HepG2 (cell line): ENCODE data around the gene ZBTB7C. TPM values are rescaled to one million over a fixed set of nuclear protein-coding genes. Genes with fewer than 3 reads are reported as not detected.

Experiments
- FLYWCH1 ChIP-seq: sonication (generic); formaldehyde crosslinking; IDR thresholded peaks from 2 replicates; pipeline ENCODE4 v1.8.1; 2023; ENCODE audit warnings: mild to moderate bottlenecking, missing genetic modification reagents
- HNRNPL ChIP-seq: fragments of 200-400 bp; formaldehyde crosslinking; IDR thresholded peaks from 2 replicates; pipeline ENCODE4 v1.6.1; 2017; ENCODE audit warnings: mild to moderate bottlenecking, low read depth, low read length
- HNRNPUL1 ChIP-seq: fragments of 200-400 bp; formaldehyde crosslinking; IDR thresholded peaks from 2 replicates; pipeline ENCODE4 v1.6.1; 2017; ENCODE audit warnings: low read depth, mild to moderate bottlenecking, low read length, moderate library complexity
- MAF1 ChIP-seq: sonication (generic); formaldehyde crosslinking; IDR thresholded peaks from 2 replicates; pipeline ENCODE4 v1.5.0; 2020; ENCODE audit warnings: missing genetic modification reagents, borderline replicate concordance
- NR1H2 ChIP-seq: sonication (generic); formaldehyde crosslinking; IDR thresholded peaks from 2 replicates; pipeline ENCODE4 v1.8.1; 2022; ENCODE audit warnings: low read depth, missing genetic modification reagents, borderline replicate concordance
- SALL1 ChIP-seq: sonication (generic); formaldehyde crosslinking; IDR thresholded peaks from 2 replicates; pipeline ENCODE4 v1.8.0; 2022; ENCODE audit warnings: mild to moderate bottlenecking, missing genetic modification reagents
- TCF7L2 ChIP-seq: IDR thresholded peaks from 2 replicates; pipeline ENCODE4 v1.6.1; 2011; ENCODE audit warnings: mild to moderate bottlenecking, low read depth, low read length, moderate library complexity
- XBP1 ChIP-seq: sonication (generic); formaldehyde crosslinking; IDR thresholded peaks from 2 replicates; pipeline ENCODE4 v1.5.0; 2020; ENCODE audit warnings: missing genetic modification reagents
- ZNF263 ChIP-seq: sonication (generic); formaldehyde crosslinking; IDR thresholded peaks from 2 replicates; pipeline ENCODE4 v1.4.0; 2020; ENCODE audit warnings: missing genetic modification reagents
- ZNF337 ChIP-seq: sonication (generic); formaldehyde crosslinking; IDR thresholded peaks from 2 replicates; pipeline ENCODE4 v1.5.1; 2020; ENCODE audit warnings: missing genetic modification reagents, low read depth, mild to moderate bottlenecking, borderline replicate concordance
- polyA plus RNA-seq, 8 experiments: library from polyadenylated mRNA; depleted of rRNA in 3 of 8; stranded (reverse) in 7 of 8; unstranded in 1 of 8; fragments of >200 nt; fragmentation: Illumina TruSeq in 4 of 8; extraction: Trizol in 4 of 8; gene quantifications; 2 replicates each; pipeline versions ENCODE4 v1.2.1 to v1.2.3, GENCODE V29; 2011 to 2016; ENCODE audit warnings: low read depth in 4 of 8, missing spikeins in 1 of 8, mixed read lengths in 1 of 8; ENCODE audit not compliant: insufficient read depth in 1 of 8
- total RNA-seq, 5 experiments: library from RNA; depleted of rRNA; stranded (reverse); fragments of >200 nt; fragmentation: Illumina TruSeq; extraction: Trizol; gene quantifications; 2 replicates each; pipeline ENCODE4 v1.2.3, GENCODE V29; 2016; ENCODE audit warnings: low read depth in 1 of 5
- TF ChIP-seq, protein P1 (sequence below): sonication (generic); formaldehyde crosslinking; IDR thresholded peaks from 2 replicates; pipeline ENCODE4 v1.4.0; 2020; ENCODE audit warnings: missing genetic modification reagents
- TF ChIP-seq, protein P2 (sequence below): sonication (generic); formaldehyde crosslinking; IDR thresholded peaks from 2 replicates; pipeline ENCODE4 v1.4.0; 2020; ENCODE audit warnings: missing genetic modification reagents, mild to moderate bottlenecking, borderline replicate concordance
- TF ChIP-seq, protein P3 (sequence below): sonication (generic); formaldehyde crosslinking; conservative IDR thresholded peaks from 2 replicates; pipeline ENCODE4 v1.8.0; 2022; ENCODE audit warnings: mild to moderate bottlenecking, moderate library complexity, missing genetic modification reagents
- TF ChIP-seq, protein P4 (sequence below): sonication (generic); formaldehyde crosslinking; conservative IDR thresholded peaks from 2 replicates; pipeline ENCODE4 v1.4.0; 2020; ENCODE audit warnings: missing genetic modification reagents
- TF ChIP-seq, protein P5 (sequence below), 2 experiments: IDR thresholded peaks; 2 replicates each; pipeline ENCODE4 v1.6.1; 2011 to 2012; ENCODE audit warnings: low read length in 2 of 2, borderline replicate concordance in 1 of 2, low read depth in 1 of 2, mild to moderate bottlenecking in 1 of 2, moderate library complexity in 1 of 2

ZBTB7C gene
- total and polyA plus RNA-seq, 2 of the 13 experiments (the other 11 are each of a cell fraction or from before 2014, with no cell fraction given) = 0.01 to 0.04 TPM

DNA sequence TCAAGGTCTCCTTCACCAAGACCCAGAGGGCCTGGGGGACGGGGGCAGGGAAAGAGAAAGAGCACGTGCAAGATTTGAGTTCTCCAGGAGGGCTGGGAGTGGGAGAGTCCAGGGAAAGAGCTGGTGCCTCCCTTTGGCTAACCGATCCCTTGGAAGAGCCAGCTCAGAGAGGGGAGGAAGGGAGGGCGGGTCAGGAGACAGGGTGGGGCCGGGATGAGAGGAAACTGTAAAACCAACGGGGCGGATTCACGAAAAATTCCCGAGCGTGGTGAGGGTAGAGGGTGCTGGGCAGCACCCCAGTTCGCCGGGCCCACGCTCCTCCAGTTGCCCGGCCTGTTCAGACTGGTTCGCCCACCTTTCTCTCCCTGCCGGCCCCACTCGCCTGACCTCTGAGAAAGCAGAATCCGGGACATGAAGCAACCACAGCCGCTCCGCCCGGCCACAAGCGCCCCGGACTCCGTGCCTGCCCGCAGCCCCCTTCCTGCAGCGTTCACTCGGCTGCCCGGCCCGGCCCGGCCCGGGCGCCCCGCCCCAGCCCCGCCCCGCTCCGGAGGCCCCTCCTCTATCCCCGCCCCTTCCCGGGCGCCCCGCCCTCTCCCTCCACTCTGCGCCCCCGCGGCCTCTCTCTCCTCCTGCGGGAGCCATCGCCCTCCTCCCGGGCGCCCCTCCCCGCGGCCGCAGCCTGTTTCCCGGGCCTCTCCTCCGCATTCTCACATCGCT, 247.8 kb downstream of the ZBTB7C start (continued):
- TF ChIP-seq HNRNPL (no peak), NR1H2 (no peak), SALL1 (peak; percentile 21; the same call in 1 of the 2 replicates), ZNF337 (CRISPR knock-in tag) (no peak), FLYWCH1 (CRISPR knock-in tag) (no peak), XBP1 (no peak), TCF7L2 (no peak), ZNF263 (CRISPR knock-in tag) (peak; percentile 54; the same call in 1 of the 2 replicates), MAF1 (CRISPR knock-in tag) (no peak), HNRNPUL1 (no peak)
- TF ChIP-seq, protein P1, sequence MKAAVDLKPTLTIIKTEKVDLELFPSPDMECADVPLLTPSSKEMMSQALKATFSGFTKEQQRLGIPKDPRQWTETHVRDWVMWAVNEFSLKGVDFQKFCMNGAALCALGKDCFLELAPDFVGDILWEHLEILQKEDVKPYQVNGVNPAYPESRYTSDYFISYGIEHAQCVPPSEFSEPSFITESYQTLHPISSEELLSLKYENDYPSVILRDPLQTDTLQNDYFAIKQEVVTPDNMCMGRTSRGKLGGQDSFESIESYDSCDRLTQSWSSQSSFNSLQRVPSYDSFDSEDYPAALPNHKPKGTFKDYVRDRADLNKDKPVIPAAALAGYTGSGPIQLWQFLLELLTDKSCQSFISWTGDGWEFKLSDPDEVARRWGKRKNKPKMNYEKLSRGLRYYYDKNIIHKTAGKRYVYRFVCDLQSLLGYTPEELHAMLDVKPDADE (CRISPR knock-in tag) = no peak
- TF ChIP-seq, protein P2, sequence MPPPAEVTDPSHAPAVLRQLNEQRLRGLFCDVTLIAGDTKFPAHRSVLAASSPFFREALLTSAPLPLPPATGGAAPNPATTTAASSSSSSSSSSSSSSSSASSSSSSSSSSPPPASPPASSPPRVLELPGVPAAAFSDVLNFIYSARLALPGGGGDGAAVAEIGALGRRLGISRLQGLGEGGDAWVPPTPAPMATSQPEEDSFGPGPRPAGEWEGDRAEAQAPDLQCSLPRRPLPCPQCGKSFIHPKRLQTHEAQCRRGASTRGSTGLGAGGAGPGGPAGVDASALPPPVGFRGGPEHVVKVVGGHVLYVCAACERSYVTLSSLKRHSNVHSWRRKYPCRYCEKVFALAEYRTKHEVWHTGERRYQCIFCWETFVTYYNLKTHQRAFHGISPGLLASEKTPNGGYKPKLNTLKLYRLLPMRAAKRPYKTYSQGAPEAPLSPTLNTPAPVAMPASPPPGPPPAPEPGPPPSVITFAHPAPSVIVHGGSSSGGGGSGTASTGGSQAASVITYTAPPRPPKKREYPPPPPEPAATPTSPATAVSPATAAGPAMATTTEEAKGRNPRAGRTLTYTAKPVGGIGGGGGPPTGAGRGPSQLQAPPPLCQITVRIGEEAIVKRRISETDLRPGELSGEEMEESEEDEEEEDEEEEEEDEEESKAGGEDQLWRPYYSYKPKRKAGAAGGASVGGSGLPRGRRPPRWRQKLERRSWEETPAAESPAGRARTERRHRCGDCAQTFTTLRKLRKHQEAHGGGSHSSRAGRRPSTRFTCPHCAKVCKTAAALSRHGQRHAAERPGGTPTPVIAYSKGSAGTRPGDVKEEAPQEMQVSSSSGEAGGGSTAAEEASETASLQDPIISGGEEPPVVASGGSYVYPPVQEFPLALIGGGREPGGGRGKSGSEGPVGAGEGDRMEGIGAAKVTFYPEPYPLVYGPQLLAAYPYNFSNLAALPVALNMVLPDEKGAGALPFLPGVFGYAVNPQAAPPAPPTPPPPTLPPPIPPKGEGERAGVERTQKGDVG (CRISPR knock-in tag) = no peak
- TF ChIP-seq, protein P3, sequence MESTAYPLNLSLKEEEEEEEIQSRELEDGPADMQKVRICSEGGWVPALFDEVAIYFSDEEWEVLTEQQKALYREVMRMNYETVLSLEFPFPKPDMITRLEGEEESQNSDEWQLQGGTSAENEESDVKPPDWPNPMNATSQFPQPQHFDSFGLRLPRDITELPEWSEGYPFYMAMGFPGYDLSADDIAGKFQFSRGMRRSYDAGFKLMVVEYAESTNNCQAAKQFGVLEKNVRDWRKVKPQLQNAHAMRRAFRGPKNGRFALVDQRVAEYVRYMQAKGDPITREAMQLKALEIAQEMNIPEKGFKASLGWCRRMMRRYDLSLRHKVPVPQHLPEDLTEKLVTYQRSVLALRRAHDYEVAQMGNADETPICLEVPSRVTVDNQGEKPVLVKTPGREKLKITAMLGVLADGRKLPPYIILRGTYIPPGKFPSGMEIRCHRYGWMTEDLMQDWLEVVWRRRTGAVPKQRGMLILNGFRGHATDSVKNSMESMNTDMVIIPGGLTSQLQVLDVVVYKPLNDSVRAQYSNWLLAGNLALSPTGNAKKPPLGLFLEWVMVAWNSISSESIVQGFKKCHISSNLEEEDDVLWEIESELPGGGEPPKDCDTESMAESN (CRISPR knock-in tag) = 0 out of 2 replicates have a peak, but pooled peaks have one; percentile 21
- TF ChIP-seq, protein P4, sequence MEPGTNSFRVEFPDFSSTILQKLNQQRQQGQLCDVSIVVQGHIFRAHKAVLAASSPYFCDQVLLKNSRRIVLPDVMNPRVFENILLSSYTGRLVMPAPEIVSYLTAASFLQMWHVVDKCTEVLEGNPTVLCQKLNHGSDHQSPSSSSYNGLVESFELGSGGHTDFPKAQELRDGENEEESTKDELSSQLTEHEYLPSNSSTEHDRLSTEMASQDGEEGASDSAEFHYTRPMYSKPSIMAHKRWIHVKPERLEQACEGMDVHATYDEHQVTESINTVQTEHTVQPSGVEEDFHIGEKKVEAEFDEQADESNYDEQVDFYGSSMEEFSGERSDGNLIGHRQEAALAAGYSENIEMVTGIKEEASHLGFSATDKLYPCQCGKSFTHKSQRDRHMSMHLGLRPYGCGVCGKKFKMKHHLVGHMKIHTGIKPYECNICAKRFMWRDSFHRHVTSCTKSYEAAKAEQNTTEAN (CRISPR knock-in tag) = 0 out of 2 replicates have a peak, but pooled peaks have one; percentile 13
- TF ChIP-seq, protein P5, sequence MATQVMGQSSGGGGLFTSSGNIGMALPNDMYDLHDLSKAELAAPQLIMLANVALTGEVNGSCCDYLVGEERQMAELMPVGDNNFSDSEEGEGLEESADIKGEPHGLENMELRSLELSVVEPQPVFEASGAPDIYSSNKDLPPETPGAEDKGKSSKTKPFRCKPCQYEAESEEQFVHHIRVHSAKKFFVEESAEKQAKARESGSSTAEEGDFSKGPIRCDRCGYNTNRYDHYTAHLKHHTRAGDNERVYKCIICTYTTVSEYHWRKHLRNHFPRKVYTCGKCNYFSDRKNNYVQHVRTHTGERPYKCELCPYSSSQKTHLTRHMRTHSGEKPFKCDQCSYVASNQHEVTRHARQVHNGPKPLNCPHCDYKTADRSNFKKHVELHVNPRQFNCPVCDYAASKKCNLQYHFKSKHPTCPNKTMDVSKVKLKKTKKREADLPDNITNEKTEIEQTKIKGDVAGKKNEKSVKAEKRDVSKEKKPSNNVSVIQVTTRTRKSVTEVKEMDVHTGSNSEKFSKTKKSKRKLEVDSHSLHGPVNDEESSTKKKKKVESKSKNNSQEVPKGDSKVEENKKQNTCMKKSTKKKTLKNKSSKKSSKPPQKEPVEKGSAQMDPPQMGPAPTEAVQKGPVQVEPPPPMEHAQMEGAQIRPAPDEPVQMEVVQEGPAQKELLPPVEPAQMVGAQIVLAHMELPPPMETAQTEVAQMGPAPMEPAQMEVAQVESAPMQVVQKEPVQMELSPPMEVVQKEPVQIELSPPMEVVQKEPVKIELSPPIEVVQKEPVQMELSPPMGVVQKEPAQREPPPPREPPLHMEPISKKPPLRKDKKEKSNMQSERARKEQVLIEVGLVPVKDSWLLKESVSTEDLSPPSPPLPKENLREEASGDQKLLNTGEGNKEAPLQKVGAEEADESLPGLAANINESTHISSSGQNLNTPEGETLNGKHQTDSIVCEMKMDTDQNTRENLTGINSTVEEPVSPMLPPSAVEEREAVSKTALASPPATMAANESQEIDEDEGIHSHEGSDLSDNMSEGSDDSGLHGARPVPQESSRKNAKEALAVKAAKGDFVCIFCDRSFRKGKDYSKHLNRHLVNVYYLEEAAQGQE (IDR thresholded peaks at IDR 0.05; ENCODE audit: borderline replicate concordance in 1 of 2, low read depth in 1 of 2, low read length in 2 of 2) = no peak
